H1 (cell line): Measurements from ENCODE around the gene ZMYM4. TPM values are rescaled to one million over a fixed set of nuclear protein-coding genes. Genes with fewer than 3 reads are reported as not detected.

Experiments
- CTCF ChIA-PET: fragments of 300-600 bp; sonication (Branson Sonifier 250); formaldehyde crosslinking; loops from one replicate; lab custom pipeline; 2021; ENCODE audit not compliant: partially characterized antibody; lab: Charles Lee
- POLR2A ChIA-PET: fragments of 300-600 bp; sonication (Branson Sonifier 250); formaldehyde crosslinking; loops from one replicate; lab custom pipeline; 2021; ENCODE audit warnings: inconsistent platforms; ENCODE audit not compliant: partially characterized antibody; lab: Charles Lee
- DNase-seq, 2 experiments: peaks; one replicate each; pipeline versions ENCODE4 v3.0.0 to v3.0.0-alpha.2; 2010 to 2022; ENCODE audit warnings: low spot score in 2 of 2, low read depth in 1 of 2, mixed read lengths in 1 of 2
- FAIRE-seq: peaks from 2 replicates; lab custom pipeline; 2011; peaks lifted over from hg19 to GRCh38; lab: Jason Lieb, UNC
- H2AFZ ChIP-seq: 2 replicates; pipeline ENCODE4 v1.8.1; 2012; ENCODE audit warnings: low read length, inconsistent platforms
- H2AK5ac ChIP-seq: 2 replicates; pipeline ENCODE4 v1.6.1; 2013; ENCODE audit warnings: low read depth, low read length
- H2BK120ac ChIP-seq: replicated peaks from 2 replicates; pipeline ENCODE3; 2013; ENCODE audit warnings: low read depth, low read length, inconsistent platforms
- H2BK12ac ChIP-seq: 2 replicates; pipeline ENCODE4 v1.6.1; 2013; ENCODE audit warnings: low read depth, low read length
- H2BK15ac ChIP-seq: 2 replicates; pipeline ENCODE4 v1.6.1; 2013; ENCODE audit warnings: low read length
- H2BK20ac ChIP-seq: 2 replicates; pipeline ENCODE4 v1.6.1; 2013; ENCODE audit warnings: low read length
- H2BK5ac ChIP-seq: 2 replicates; pipeline ENCODE4 v1.6.1; 2013; ENCODE audit warnings: low read depth, low read length
- H3K14ac ChIP-seq: 2 replicates; pipeline ENCODE4 v1.6.1; 2013; ENCODE audit warnings: inconsistent platforms; ENCODE audit not compliant: insufficient read length
- H3K18ac ChIP-seq: 2 replicates; pipeline ENCODE4 v1.6.1; 2013; ENCODE audit warnings: low read length; ENCODE audit errors: extremely low read depth
- H3K23ac ChIP-seq: 2 replicates; pipeline ENCODE4 v1.6.1; 2013; ENCODE audit warnings: inconsistent platforms; ENCODE audit not compliant: insufficient read length
- H3K23me2 ChIP-seq: 2 replicates; pipeline ENCODE4 v1.6.1; 2013; ENCODE audit warnings: low read depth, low read length
- H3K27ac ChIP-seq: 2 replicates; pipeline ENCODE4 v1.6.1; 2011; ENCODE audit warnings: low read depth, low read length, inconsistent platforms
- H3K27me3 ChIP-seq, 4 experiments: replicated peaks in 1 of 4; 1 replicate in 1 of 4; 2 replicates in 3 of 4; pipeline versions ENCODE4 v1.6.1 to v1.8.1; 2011 to 2013; ENCODE audit warnings: low read length in 3 of 4, mild to moderate bottlenecking in 3 of 4, inconsistent platforms in 2 of 4, mixed read lengths in 2 of 4, moderate library complexity in 1 of 4; ENCODE audit not compliant: control insufficient read depth in 3 of 4, insufficient read depth in 3 of 4; ENCODE audit errors: extremely low read depth in 1 of 4
- H3K36me3 ChIP-seq, 4 experiments: 2 replicates each; pipeline versions ENCODE4 v1.6.1 to v1.8.1; 2011 to 2013; ENCODE audit warnings: mild to moderate bottlenecking in 4 of 4, low read length in 3 of 4, moderate library complexity in 2 of 4, control low read depth in 1 of 4, inconsistent platforms in 1 of 4; ENCODE audit not compliant: insufficient read depth in 4 of 4, control insufficient read depth in 2 of 4
- H3K4ac ChIP-seq: replicated peaks from 2 replicates; pipeline ENCODE3; 2013; ENCODE audit warnings: low read length, low read depth, mixed read lengths, inconsistent platforms; ENCODE audit not compliant: insufficient read length
- H3K4me1 ChIP-seq, 4 experiments: replicated peaks in 1 of 4; 1 replicate in 1 of 4; 2 replicates in 3 of 4; pipeline versions ENCODE4 v1.6.1 to v1.8.1; 2011 to 2013; ENCODE audit warnings: low read length in 3 of 4, inconsistent platforms in 2 of 4, mixed read lengths in 1 of 4; ENCODE audit not compliant: insufficient read depth in 4 of 4, control insufficient read depth in 3 of 4
- H3K4me2 ChIP-seq, 2 experiments: 2 replicates each; pipeline versions ENCODE4 v1.6.1 to v1.8.1; 2011 to 2013; ENCODE audit warnings: low read depth in 2 of 2, low read length in 2 of 2, control low read depth in 1 of 2, inconsistent platforms in 1 of 2, mild to moderate bottlenecking in 1 of 2; ENCODE audit not compliant: insufficient read depth in 1 of 2
- H3K4me3 ChIP-seq, 4 experiments: fragments of 200-600, 300-600 bp in 1 of 4; sonication (generic), shearing (Covaris generic), sonication (Bioruptor Twin) in 1 of 4; 2 replicates each; pipeline versions ENCODE4 v1.5.1 to v1.8.1; 2011 to 2016; ENCODE audit warnings: low read length in 4 of 4, low read depth in 3 of 4, control low read depth in 2 of 4, inconsistent platforms in 2 of 4, mild to moderate bottlenecking in 2 of 4, mixed read lengths in 1 of 4, moderate library complexity in 1 of 4; ENCODE audit not compliant: insufficient read depth in 2 of 4; ENCODE audit errors: extremely low read depth in 1 of 4
- H3K56ac ChIP-seq: replicated peaks from 2 replicates; pipeline ENCODE3; 2013; ENCODE audit warnings: low read depth, mild to moderate bottlenecking, mixed read lengths, low read length, inconsistent platforms; ENCODE audit not compliant: insufficient read length
- H3K79me1 ChIP-seq: 2 replicates; pipeline ENCODE4 v1.6.1; 2013; ENCODE audit warnings: low read depth, low read length, control low read depth
- H3K79me2 ChIP-seq, 2 experiments: 2 replicates each; pipeline versions ENCODE4 v1.6.1 to v1.8.1; 2012 to 2013; ENCODE audit warnings: low read length in 2 of 2, mild to moderate bottlenecking in 2 of 2, inconsistent platforms in 1 of 2; ENCODE audit not compliant: insufficient read depth in 2 of 2, control insufficient read depth in 1 of 2
- H3K9ac ChIP-seq, 4 experiments: replicated peaks in 1 of 4; 1 replicate in 1 of 4; 2 replicates in 3 of 4; pipeline versions ENCODE4 v1.6.1 to v1.8.1; 2011 to 2013; ENCODE audit warnings: low read depth in 3 of 4, low read length in 3 of 4, control low read depth in 2 of 4, mild to moderate bottlenecking in 2 of 4, moderate library complexity in 2 of 4, inconsistent platforms in 1 of 4; ENCODE audit errors: extremely low read depth in 1 of 4
- H3K9me3 ChIP-seq, 2 experiments: 2 replicates each; pipeline versions ENCODE4 v1.6.1 to v1.8.1; 2012 to 2013; ENCODE audit warnings: mild to moderate bottlenecking in 2 of 2, moderate library complexity in 2 of 2, control low read depth in 1 of 2, inconsistent platforms in 1 of 2, low read depth in 1 of 2, low read length in 1 of 2, mixed read lengths in 1 of 2; ENCODE audit not compliant: insufficient read depth in 2 of 2
- H4K20me1 ChIP-seq, 2 experiments: replicated peaks in 1 of 2; 2 replicates each; pipeline versions ENCODE3 to v1.8.1; 2011 to 2013; ENCODE audit warnings: inconsistent platforms in 2 of 2, low read length in 2 of 2, mild to moderate bottlenecking in 1 of 2; ENCODE audit not compliant: insufficient read depth in 2 of 2, control insufficient read depth in 1 of 2
- H4K5ac ChIP-seq: 2 replicates; pipeline ENCODE4 v1.6.1; 2013; ENCODE audit warnings: low read length, low read depth, mixed read lengths, inconsistent platforms; ENCODE audit not compliant: insufficient read length
- H4K8ac ChIP-seq: 2 replicates; pipeline ENCODE4 v1.8.0; 2013; ENCODE audit warnings: mild to moderate bottlenecking, moderate library complexity, low read length, inconsistent platforms; ENCODE audit not compliant: insufficient read depth; ENCODE audit errors: extremely low read depth
- H4K91ac ChIP-seq: replicated peaks from 2 replicates; pipeline ENCODE3; 2013; ENCODE audit warnings: low read length, mixed read lengths, inconsistent platforms; ENCODE audit not compliant: insufficient read length
- CBX5 ChIP-seq: fragments of 300-800, 300-1000 bp; sonication (generic); IDR thresholded peaks from 2 replicates; pipeline ENCODE4 v1.7.1; 2016; ENCODE audit warnings: antibody characterized with exemption, low read length, low read depth
- JUND ChIP-seq: IDR thresholded peaks from 2 replicates; pipeline ENCODE4 v1.6.1; 2011; ENCODE audit warnings: mild to moderate bottlenecking, improper control_type of control experiment, low read length
- KDM1A ChIP-seq: fragments of 200-600, 300-600 bp; sonication (generic); IDR thresholded peaks from 2 replicates; pipeline ENCODE4 v1.7.1; 2016; ENCODE audit warnings: mild to moderate bottlenecking, low read length, borderline replicate concordance
- MAFK ChIP-seq: IDR thresholded peaks from 2 replicates; pipeline ENCODE4 v1.6.1; 2012; ENCODE audit warnings: low read depth, mild to moderate bottlenecking, improper control_type of control experiment, low read length
- NANOG ChIP-seq: IDR thresholded peaks from 2 replicates; pipeline ENCODE4 v1.6.1; 2011; ENCODE audit warnings: low read length, low read depth, mild to moderate bottlenecking, inconsistent platforms; ENCODE audit not compliant: insufficient read depth, poor library complexity, severe bottlenecking
- RFX5 ChIP-seq: IDR thresholded peaks from 2 replicates; pipeline ENCODE4 v1.6.1; 2011; ENCODE audit warnings: low read depth, low read length, improper control_type of control experiment, borderline replicate concordance
- SIX5 ChIP-seq: IDR thresholded peaks from 2 replicates; pipeline ENCODE4 v1.6.1; 2011; ENCODE audit warnings: mild to moderate bottlenecking, low read depth, low read length
- SP1 ChIP-seq: IDR thresholded peaks from 2 replicates; pipeline ENCODE4 v1.6.1; 2011; ENCODE audit warnings: low read depth, low read length
- TAF7 ChIP-seq: optimal IDR thresholded peaks from 2 replicates; pipeline ENCODE3; 2011; ENCODE audit warnings: low read depth, mild to moderate bottlenecking, inconsistent platforms, low read length, moderate library complexity, borderline replicate concordance
- TCF12 ChIP-seq: IDR thresholded peaks from 2 replicates; pipeline ENCODE4 v1.6.1; 2011; ENCODE audit warnings: low read depth, mild to moderate bottlenecking, low read length
- WGBS, 2 experiments: shearing (Covaris generic) in 1 of 2; methylation state at CpG; one replicate each; pipeline versions ENCODE4 v1.1.6 to v1.1.7; 2013 to 2015; ENCODE audit warnings: low lambda C conversion rate in 2 of 2, mixed read lengths in 2 of 2, inconsistent platforms in 1 of 2, low coverage in 1 of 2, missing lambda C conversion rate in 1 of 2; ENCODE audit not compliant: insufficient replicate concordance in 2 of 2, insufficient coverage in 1 of 2, insufficient read length in 1 of 2; ENCODE audit errors: extremely low coverage in 1 of 2, missing lambda C conversion rate in 1 of 2; 5-methylcytosine and 5-hydroxymethylcytosine counted together
- polyA plus RNA-seq, 7 experiments: library from polyadenylated mRNA; depleted of rRNA in 3 of 7; stranded (reverse) in 5 of 7; unstranded in 2 of 7; fragments of >200 nt in 5 of 7; fragments of 200-250 nt in 2 of 7; gene quantifications; 1 replicate in 5 of 7; 2 replicates in 1 of 7; 4 replicates in 1 of 7; pipeline versions ENCODE4 v1.2.1 to v1.2.3, GENCODE V29; 2011 to 2013; ENCODE audit warnings: missing spikeins in 2 of 7, mixed read lengths in 2 of 7
- total RNA-seq: library from RNA; stranded (reverse); fragmentation: NEBNext Ultra II Directional; extraction: Animal tissue kit (Norgen Biotek cat#: 25700); gene quantifications from 2 replicates; pipeline ENCODE4 v1.2.1, GENCODE V29; 2021
- TF ChIP-seq, protein P1 (sequence below): IDR thresholded peaks from 2 replicates; pipeline ENCODE4 v1.6.1; 2012; ENCODE audit warnings: inconsistent platforms
- TF ChIP-seq, protein P2 (sequence below): IDR thresholded peaks from 2 replicates; pipeline ENCODE4 v1.6.1; 2012; ENCODE audit warnings: low read length, inconsistent platforms

Gene ZMYM4
- total and polyA plus RNA-seq, 2 of the 8 experiments (the other 6 are each of a cell fraction or from before 2014, with no cell fraction given): 16.7 to 81.3 TPM

DNA sequence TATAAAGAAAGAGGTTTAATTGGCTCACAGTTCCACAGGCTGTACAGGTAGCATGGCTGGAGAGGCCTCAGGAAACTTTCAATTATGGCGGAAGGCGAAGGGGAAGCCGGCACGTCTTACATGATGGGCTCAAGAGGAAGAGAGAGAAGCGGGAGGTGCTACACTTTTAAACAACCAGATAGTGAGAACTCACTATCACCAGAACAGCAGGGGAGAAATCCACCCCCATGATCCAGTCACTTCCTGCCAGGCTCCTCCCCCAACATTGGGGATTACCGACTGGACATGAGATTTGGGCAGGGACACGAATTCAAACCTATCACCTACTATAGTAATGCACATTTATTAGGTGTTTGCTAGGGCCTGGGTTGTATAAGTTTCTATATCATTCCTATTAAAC is 117.8 kb downstream of the ZMYM4 start:
- CTCF ChIA-PET: no interaction called here
- H2BK12ac ChIP-seq: no peak overlapping the region
- 0 out of 2 replicates have a peak overlapping the region, but pooled peaks have one; percentile 16 for H2BK5ac ChIP-seq
- no peak overlapping the region for H2AK5ac ChIP-seq
- FAIRE-seq: no peak
- H3K14ac ChIP-seq: no peak overlapping the region
- POLR2A ChIA-PET: no interaction called here
- no peak overlapping the region for H2BK120ac ChIP-seq
- H4K5ac ChIP-seq: no peak overlapping the region
- peak overlapping the region; percentile 29; the same call in 1 of the 2 replicates for H2BK20ac ChIP-seq
- H3K27me3 ChIP-seq: no peaks in the 10 kb centered on the region
- H3K4me1 ChIP-seq: peaks cover 3 to 10% (median 8%) of the 10 kb centered on the region in 4 experiments; a peak in 4 of 7 replicates
- no peaks in the 10 kb centered on the region for H3K9me3 ChIP-seq
- H3K56ac ChIP-seq: no peak overlapping the region
- no peak overlapping the region for H4K8ac ChIP-seq
- H3K4me3 ChIP-seq: no peak overlapping the region
- H4K91ac ChIP-seq: no peak overlapping the region
- no peaks in the 10 kb centered on the region for H3K23me2 ChIP-seq
- no peak overlapping the region for H3K18ac ChIP-seq
- no peaks in the 10 kb centered on the region for H3K79me2 ChIP-seq
- 93% methylated on average over 7 of the region's 7 CpGs; no CpG with 5 or more reads in 1 of the 2 experiments for WGBS, 2 experiments
- no peak for DNase-seq
- no peaks in the 10 kb centered on the region for H4K20me1 ChIP-seq
- no peaks in the 10 kb centered on the region for H3K79me1 ChIP-seq
- H3K4ac ChIP-seq: no peak overlapping the region
- no peak overlapping the region for H2AFZ ChIP-seq
- H3K23ac ChIP-seq: no peak overlapping the region
- no peak overlapping the region for H3K27ac ChIP-seq
- H3K4me2 ChIP-seq: no peak overlapping the region
- no peak overlapping the region for H2BK15ac ChIP-seq
- no peak overlapping the region for H3K9ac ChIP-seq
- peaks cover 0 to 44% (median 7%) of the 10 kb centered on the region in 4 experiments; a peak in 4 of 8 replicates for H3K36me3 ChIP-seq
- TF ChIP-seq KDM1A (no peak), CBX5 (no peak), SIX5 (no peak), NANOG (no peak), SP1 (no peak), RFX5 (no peak), TCF12 (no peak), JUND (no peak), MAFK (no peak), TAF7 (no peak)
- TF ChIP-seq, protein P1, sequence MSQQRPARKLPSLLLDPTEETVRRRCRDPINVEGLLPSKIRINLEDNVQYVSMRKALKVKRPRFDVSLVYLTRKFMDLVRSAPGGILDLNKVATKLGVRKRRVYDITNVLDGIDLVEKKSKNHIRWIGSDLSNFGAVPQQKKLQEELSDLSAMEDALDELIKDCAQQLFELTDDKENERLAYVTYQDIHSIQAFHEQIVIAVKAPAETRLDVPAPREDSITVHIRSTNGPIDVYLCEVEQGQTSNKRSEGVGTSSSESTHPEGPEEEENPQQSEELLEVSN: no peak
- TF ChIP-seq, protein P2, sequence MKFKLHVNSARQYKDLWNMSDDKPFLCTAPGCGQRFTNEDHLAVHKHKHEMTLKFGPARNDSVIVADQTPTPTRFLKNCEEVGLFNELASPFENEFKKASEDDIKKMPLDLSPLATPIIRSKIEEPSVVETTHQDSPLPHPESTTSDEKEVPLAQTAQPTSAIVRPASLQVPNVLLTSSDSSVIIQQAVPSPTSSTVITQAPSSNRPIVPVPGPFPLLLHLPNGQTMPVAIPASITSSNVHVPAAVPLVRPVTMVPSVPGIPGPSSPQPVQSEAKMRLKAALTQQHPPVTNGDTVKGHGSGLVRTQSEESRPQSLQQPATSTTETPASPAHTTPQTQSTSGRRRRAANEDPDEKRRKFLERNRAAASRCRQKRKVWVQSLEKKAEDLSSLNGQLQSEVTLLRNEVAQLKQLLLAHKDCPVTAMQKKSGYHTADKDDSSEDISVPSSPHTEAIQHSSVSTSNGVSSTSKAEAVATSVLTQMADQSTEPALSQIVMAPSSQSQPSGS: no peak
